BJ (cell line): ENCODE results near the gene TSPAN4. TPM values are rescaled to one million over a fixed set of nuclear protein-coding genes. Genes with fewer than 3 reads are reported as not detected.

ENCODE experiments used
- CTCF ChIA-PET: fragments of 350-600 bp; formaldehyde crosslinking; extraction: SDS; loops from one replicate; lab custom pipeline; 2021; ENCODE audit warnings: antibody characterized with exemption, inconsistent platforms; lab: Yijun Ruan, JAX
- POLR2A ChIA-PET: fragments of 300-600 bp; sonication (Branson Sonifier 250); formaldehyde crosslinking; extraction: SDS; loops from one replicate; lab custom pipeline; 2021; ENCODE audit warnings: antibody characterized with exemption; lab: Charles Lee
- DNase-seq: peaks from one replicate; pipeline ENCODE4 v3.0.0-alpha.2; 2011; ENCODE audit warnings: low read depth
- H3K27me3 ChIP-seq: 2 replicates; pipeline ENCODE4 v1.6.0; 2011; ENCODE audit warnings: low read length; ENCODE audit not compliant: control insufficient read depth, insufficient read depth
- H3K36me3 ChIP-seq: 2 replicates; pipeline ENCODE4 v1.5.1; 2011; ENCODE audit warnings: low read length; ENCODE audit not compliant: control insufficient read depth, insufficient read depth
- H3K4me3 ChIP-seq: 2 replicates; pipeline ENCODE4 v1.5.1; 2011; ENCODE audit warnings: low read depth, mild to moderate bottlenecking, control low read depth, low read length
- polyA plus RNA-seq: library from polyadenylated mRNA; depleted of rRNA; stranded (reverse); fragments of >200 nt; gene quantifications from 2 replicates; pipeline ENCODE4 v1.2.3, GENCODE V29; 2011
- TF ChIP-seq, protein P1 (sequence below): IDR thresholded peaks from 2 replicates; pipeline ENCODE4 v1.5.1; 2011; ENCODE audit warnings: low read depth, mild to moderate bottlenecking, control low read depth, inconsistent platforms, low read length, moderate library complexity; ENCODE audit not compliant: insufficient read depth

TSPAN4 gene
- polyA plus RNA-seq, 1 experiment, result 295 TPM

DNA sequence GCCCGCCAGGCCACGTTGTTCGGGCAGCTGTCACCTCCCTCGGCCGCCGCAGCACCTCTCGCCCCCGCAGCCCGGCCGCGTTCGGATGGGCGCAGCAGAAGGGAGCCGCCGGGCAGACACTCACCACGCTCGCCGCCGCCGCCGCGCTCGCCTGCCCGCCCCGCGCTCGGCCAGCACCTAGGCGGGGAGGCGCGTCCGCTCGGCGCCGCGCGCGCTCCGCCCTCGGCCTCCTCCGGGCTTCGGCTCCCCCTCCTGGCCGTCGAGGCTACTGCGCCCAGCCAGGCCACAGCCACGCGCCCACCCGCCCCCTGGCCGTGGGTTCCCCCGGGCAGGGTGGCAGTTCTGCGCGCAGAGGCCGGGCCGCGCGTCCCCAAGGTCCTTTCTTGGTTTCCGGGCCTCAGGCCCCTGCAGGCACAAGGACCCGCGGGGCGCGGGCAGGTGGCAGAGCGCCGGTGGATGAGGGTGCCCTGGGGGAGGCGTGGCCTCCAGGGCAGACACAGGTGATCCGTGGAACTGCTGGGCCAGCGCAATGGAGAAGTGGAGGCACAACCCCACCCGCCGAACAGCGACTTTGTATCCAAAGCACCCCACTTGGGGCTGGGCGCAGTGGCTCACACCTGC lies 44.4 kb upstream of the TSPAN4 start, which contains the start of gene SLC25A22:
SLC25A22 (minus strand) TSS at position 189 of the 621 bp plus-strand sequence. CDS start 3,275 bp downstream, outside the sequence.
- H3K27me3 ChIP-seq, result no peaks in the 10 kb centered on the region
- H3K36me3 ChIP-seq, result peaks cover 25% of the 10 kb centered on the region
- ChIA-PET CTCF (interaction anchor here (1.2 kb wide), 1 partner anchor 35 kb away, joined by 3 read pairs; the partner anchor contains the start of gene CD151), POLR2A (no interaction called here)
- no peak for DNase-seq
- TF ChIP-seq, protein P1, sequence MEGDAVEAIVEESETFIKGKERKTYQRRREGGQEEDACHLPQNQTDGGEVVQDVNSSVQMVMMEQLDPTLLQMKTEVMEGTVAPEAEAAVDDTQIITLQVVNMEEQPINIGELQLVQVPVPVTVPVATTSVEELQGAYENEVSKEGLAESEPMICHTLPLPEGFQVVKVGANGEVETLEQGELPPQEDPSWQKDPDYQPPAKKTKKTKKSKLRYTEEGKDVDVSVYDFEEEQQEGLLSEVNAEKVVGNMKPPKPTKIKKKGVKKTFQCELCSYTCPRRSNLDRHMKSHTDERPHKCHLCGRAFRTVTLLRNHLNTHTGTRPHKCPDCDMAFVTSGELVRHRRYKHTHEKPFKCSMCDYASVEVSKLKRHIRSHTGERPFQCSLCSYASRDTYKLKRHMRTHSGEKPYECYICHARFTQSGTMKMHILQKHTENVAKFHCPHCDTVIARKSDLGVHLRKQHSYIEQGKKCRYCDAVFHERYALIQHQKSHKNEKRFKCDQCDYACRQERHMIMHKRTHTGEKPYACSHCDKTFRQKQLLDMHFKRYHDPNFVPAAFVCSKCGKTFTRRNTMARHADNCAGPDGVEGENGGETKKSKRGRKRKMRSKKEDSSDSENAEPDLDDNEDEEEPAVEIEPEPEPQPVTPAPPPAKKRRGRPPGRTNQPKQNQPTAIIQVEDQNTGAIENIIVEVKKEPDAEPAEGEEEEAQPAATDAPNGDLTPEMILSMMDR, result peak; percentile 45
- H3K4me3 ChIP-seq, result peak within 1 kb of the TSS; percentile 87

GRCh38 chr11:799641-800316 lies 42.9 kb upstream of the TSPAN4 start:
- TF ChIP-seq, protein P1, result no peak
- Histone ChIP-seq H3K36me3 (peaks cover 25% of the 10 kb centered on the region), H3K27me3 (no peaks in the 10 kb centered on the region), H3K4me3 (no peak overlapping the region)
- ChIA-PET POLR2A (no interaction called here), CTCF (no interaction called here)
- DNase-seq, result no peak

DNA sequence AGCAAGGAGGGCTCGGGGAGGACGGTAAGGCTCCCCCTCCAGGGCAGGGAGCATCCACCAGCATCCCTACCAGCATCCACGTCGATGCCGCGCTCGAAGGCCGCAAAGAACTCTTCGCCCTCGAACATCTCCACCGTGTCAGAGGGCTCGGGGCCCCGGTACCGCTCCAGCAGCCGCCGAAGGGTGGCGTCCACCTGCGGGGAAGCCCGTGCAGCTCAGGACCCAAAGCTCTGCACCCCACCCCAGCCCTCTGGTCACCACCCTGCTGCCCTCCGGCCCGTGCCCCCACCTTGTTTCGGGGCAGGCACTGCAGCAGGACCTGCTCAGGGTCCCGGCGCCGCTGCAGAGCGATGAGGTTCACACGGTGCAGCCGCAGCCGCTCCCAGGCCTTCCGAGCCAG lies 42.2 kb upstream of the TSPAN4 start:
- DNase-seq, result no peak
- no peak overlapping the region for H3K4me3 ChIP-seq
- POLR2A ChIA-PET, result no interaction called here
- H3K27me3 ChIP-seq, result no peaks in the 10 kb centered on the region
- TF ChIP-seq, protein P1, result no peak
- CTCF ChIA-PET, result no interaction called here
- H3K36me3 ChIP-seq, result peaks cover 25% of the 10 kb centered on the region

DNA sequence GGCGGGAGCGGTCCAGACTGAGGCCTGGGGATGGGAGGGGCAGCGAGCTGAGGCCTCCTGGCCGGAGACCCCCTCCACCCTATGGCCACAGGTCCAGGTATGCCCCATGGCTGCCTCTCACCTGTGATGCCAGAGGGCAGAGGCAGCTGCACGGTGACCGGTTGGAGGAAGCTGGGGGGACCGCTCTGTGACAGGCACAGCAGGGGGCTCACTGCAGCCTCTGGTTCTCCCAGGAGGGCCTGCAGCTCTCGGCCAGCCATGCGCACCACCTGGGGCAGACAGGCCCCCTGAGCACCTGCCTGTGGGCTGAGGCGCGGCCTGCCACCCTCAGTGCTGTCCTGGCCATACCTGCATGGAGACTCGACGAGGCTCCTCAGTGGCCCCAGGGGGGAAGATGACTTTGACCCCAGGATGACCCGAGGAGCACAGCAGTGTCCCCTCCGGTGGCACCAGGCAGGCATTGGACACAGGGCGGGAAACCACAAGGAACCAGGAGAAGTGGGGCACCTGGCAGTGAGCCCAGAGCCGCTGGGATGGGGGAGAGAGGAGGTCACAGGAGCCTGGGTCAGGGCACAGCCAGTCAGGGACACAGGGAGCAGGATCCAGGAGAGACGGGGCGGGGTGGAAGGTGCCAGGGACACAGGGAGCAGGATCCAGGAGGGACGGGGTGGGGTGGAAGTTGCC lies 41.4 kb upstream of the TSPAN4 start:
- TF ChIP-seq, protein P1, result no peak
- H3K36me3 ChIP-seq, result peaks cover 25% of the 10 kb centered on the region
- no peak overlapping the region for H3K4me3 ChIP-seq
- no peaks in the 10 kb centered on the region for H3K27me3 ChIP-seq
- CTCF ChIA-PET, result no interaction called here
- DNase-seq, result no peak
- POLR2A ChIA-PET, result no interaction called here
